ENCODE results near the gene ILF3.

GRCh38 chr19:10683064-10683426, 28.9 kb downstream of the ILF3 start:
- TF ChIP-seq POLR2A (IDR thresholded peaks at IDR 0.05) = no peak
- TF ChIP-seq, protein P1, sequence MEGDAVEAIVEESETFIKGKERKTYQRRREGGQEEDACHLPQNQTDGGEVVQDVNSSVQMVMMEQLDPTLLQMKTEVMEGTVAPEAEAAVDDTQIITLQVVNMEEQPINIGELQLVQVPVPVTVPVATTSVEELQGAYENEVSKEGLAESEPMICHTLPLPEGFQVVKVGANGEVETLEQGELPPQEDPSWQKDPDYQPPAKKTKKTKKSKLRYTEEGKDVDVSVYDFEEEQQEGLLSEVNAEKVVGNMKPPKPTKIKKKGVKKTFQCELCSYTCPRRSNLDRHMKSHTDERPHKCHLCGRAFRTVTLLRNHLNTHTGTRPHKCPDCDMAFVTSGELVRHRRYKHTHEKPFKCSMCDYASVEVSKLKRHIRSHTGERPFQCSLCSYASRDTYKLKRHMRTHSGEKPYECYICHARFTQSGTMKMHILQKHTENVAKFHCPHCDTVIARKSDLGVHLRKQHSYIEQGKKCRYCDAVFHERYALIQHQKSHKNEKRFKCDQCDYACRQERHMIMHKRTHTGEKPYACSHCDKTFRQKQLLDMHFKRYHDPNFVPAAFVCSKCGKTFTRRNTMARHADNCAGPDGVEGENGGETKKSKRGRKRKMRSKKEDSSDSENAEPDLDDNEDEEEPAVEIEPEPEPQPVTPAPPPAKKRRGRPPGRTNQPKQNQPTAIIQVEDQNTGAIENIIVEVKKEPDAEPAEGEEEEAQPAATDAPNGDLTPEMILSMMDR (IDR thresholded peaks at IDR 0.05) = no peak

Measured in adrenal gland (tissue), 5 donors.